GM21381 (cell line): ENCODE data around the gene ZDHHC23.

Source experiments
- ATAC-seq: cut with Tn5 transposase; IDR thresholded peaks from one replicate; pipeline ENCODE4 v1.9.1; 2021; ENCODE audit warnings: mild to moderate bottlenecking, moderate library complexity; ENCODE audit not compliant: unreplicated experiment

The ZDHHC23 gene

DNA sequence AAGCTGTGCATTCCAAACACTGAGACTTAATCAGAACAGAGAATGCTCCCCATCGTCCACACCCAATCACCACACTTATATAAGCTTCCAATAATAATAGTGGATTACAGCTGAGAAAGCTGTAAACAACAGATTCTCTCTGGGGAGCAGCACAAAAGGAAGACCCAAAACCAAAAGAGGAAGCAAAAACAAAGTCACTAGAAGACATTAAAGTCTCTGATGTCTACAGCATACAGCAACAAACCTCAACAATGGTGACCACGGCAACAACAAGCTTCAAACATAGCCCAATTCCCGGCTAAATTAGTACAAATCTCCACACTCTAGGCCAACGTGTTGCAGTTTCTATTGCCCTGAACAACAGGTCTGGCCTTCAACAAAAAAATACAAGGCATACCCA lies 37.7 kb downstream of the ZDHHC23 start:
- no peak for ATAC-seq

DNA sequence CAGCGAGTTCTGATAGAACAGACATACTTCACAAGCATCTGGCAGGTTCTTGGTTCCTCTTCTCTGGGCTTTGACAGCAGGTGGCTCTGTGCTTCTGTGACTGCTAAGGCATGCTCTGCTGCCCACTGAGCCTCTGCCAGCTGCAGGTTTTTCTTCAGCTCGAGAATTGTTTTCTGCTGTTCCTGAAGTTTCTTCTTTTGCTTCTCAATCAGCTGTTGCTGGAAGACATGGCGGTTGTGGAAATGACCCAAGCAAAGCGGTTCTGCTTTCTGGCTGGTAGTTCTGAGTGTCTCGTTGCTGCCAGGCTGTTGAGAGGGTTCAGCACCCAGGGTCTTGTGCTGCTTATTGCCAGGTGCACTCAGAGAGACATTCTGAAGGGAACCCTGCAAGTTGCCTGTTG lies 57.7 kb downstream of the ZDHHC23 start:
- peak; percentile 82 for ATAC-seq

DNA sequence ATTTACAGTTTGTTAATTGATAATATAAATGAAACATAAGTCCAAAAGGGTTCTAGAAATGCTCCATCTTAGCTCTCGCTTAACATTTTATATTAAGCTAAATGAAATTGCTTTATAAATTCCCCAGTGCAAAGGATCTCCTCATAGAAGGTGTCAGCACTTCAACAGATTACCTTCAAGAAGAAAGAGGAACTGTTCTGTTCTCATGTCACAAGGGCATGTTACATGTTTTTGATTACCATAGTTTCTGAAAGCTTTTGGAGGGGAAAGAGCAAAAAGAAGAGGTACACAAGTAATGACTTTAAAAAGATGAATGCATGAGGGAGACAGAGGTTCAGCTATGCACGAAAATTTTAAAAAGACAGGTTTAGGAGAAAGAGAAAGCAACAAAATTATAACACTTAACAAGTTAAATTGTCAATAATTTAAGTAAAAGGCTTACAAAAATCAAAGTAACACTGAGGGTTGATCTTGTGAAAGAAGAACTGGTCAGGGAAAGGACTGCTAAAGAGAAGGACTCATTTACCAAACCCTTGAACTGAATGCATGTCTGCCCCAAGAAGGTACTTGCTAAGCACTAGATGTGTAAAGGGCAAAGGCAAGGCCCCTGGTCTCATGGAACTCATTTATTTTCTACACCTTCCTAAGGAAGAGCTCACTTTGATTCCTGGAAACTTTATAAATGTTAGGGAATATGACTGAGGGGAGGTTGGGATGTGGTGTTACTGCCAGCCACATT lies 63.4 kb downstream of the ZDHHC23 start:
- no peak for ATAC-seq
